Fibroblast of skin of right biceps (primary cell): ENCODE results near the gene MYH15.
A peak's percentile ranks its signal among the peaks of the same experiment; 100 is the strongest.

Experiments
- DNase-seq: peaks from one replicate; pipeline ENCODE4 v3.0.0-alpha.2; 2013

Gene MYH15

DNA sequence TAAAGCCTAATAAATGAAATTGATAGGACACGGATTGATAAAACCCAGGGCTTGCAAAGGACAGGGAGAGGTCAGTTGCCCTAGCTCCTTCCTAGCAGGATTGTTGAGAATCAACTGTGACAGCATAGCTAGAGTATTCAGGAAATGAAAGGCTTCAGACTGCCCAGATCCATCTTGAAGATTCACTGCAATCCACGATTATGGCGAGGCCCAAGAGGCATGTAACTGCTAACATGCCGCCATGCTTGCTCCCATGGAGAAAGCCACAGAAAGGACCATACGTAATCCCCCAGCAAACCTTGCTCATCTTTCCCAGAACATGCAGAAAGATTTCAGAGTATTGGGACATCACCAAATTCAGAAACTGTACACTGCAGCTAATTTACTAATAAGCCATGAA is 41.3 kb downstream of the MYH15 start:
- no peak for DNase-seq

DNA sequence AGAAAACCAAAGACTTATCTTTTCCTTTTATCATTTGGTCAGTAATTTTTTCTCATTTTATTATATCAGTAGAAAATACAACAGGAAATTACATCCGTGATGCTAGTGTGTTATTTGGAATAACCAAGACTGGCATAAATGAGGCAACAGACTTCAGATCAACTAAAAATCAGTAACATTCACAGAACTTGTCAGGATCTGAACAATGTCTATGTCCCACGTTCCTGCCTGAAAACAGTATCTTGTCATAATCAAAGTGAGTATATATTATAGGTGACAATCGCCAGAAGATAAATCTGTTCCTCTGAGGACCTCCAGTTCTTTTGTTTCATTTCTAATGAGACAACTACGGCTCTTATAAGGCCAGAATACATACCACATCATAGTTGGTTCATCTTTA is 41.8 kb downstream of the MYH15 start:
- DNase-seq: no peak

DNA sequence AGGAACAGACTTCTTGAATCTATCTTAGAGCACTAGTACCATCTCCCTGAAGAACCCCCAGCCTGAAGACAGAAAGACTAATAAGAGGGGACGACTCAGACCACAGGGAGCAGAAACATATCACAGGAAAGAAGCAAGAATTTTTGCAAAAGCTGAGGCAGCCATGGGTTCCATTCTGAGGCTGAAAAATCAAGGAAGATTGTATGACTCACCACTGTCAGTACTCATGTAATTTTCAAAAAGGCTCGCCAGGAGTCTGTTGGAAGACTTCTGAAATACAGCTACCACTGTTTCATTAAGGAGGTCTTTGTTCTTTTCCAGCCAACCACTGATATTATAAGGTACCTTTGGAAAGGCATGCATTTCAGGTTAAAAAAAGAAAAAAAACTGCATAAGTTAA is 47.5 kb downstream of the MYH15 start:
- peak; percentile 71 for DNase-seq

DNA sequence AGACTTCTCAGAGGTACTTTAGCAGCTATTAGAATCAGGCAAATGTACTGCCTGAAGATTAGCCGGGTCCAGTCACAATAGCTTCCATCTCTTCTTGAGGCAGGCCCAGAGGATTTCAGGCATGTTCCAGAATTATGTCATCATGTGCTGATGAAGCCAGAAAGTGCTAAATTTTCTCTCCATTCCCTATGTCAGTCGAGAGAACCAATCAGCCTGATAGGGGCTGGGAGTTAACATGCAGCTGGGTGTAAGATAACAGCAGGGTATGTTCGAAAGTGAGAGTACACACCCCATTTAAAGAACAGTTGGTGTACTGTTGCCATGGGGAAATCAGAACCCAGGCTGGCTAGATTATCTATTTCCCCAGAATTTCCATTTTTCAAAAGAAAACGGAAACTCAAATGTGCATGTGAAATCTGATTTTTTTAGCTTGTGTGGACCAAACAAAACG is 48.7 kb downstream of the MYH15 start:
- DNase-seq: peak; percentile 22

DNA sequence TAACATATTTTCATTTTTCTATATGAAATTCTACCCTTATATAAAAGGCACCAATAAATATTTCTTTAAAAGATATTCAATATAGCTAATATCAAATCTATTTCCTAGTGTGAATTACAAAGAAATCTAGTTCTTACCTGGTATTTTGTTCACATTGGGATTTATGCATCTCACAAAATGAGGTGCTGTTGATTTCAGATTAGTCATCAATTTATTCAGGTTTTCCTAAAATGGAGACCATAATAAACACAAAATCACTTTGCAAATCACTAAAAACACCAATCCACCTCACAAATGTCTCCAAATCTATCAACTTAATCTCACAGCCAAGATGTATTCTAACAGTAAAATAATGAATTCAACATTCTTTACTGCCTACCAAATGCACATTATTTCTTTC is 51.2 kb downstream of the MYH15 start:
- DNase-seq: no peak

DNA sequence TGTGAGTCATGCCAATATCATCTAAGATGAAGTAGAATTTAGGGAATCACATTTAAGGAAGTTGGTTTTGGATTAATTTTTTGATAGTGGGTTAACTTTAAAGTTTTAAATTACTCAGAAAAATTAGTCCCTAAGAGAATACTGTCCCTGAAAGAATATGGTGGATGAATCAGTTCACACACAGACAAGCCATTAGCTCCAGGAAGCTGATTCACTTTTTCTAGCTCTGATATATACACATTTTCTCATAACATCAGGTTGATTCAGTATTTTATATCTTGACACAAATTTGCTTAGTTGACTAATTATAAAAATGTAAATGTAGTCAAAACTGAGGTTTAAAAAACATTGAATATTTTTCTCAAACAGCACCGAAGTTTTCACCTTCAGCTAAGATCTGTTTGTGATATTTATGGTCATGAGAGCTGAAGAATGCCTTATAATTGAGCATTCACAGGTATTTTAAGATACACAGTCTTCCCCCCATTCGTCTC is 55.1 kb downstream of the MYH15 start:
- DNase-seq: peak; percentile 53

DNA sequence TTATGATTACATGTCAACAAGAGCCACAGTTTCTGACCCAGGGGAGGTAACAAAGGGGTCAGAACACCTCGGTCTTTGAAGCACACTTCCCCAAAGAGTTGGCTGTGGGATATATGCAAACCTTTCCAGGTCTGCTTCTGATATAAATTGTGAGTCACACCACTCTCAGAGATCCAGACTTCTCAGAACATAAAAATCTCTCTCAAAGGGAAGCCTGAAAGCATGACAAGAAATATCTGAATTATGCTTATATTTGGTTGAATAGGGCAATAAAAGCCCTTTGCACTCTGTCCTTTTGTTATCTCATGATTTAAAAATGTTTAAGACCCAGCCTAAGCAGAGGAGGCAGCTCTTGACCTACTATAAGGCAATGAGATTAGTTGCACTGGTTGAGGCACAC is 56.8 kb downstream of the MYH15 start:
- peak; percentile 72 for DNase-seq

DNA sequence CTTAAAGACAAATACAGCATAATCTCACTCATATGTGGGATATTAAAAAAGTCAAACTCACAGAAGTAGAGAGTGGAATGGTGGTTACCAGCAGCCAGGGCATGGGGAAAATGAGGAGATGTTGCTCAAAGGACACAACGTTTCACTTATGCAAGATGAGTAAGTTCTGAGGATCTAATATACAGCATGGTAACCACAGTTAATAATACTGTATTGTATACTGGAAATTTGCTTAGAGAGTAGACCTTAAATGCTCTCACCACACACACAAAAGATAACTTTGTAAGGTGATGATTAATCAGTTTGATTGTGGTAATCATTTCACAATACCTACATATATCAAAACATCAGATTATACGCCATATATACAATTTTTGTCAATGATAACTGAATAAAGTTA is 60.0 kb downstream of the MYH15 start:
- DNase-seq: no peak

DNA sequence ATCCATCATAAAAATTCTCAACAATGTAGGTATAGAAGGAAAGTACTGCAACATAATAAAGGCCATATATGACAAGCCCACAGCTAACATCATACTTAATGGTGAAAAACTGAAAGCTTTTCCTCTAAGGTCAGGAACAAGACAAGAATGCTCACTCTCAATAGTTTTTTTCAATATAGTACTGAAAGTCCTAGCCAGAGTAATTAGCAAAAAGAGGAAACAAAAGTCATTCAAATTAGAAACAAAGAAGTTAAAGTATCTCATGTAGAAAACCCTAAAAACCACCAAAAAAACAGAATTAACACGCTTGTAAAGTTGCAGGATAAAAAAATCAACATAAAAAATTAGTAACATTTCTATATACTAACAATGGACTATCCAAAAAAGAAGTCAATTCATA is 61.8 kb downstream of the MYH15 start:
- DNase-seq: no peak

DNA sequence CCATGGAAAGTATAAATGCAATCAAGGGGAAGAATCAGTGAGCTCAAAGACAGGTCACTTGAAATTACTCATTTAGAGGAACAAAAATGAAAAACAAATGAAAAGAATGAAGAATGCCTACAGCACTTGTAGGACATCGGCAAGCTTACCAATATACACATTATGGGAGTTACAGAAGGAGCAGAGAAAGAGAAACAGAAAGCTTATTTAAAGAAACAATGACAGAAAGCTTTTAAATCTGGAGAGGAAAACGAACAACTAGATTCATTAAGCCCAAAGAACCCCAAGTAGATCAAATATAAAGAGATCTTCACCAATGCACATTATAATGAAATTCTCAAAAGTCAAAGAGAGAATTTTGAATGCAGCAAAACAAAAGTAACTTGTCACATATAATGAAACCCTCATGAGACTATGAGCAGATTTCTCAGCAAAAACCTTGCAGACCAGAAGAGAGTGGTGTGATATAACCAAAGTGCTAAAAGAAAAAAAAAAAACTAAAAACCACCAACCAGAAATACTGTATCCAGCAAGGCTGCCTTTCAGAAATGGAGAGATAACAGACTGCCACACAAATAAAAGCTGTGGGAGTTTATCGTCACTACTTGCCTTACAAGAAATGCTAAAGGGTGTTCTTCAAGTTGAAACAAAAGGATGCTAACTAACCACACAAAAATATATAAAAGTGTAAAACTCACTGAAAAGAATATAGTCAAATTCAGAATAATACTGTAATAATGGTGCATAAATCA is 63.1 kb downstream of the MYH15 start:
- DNase-seq: no peak

DNA sequence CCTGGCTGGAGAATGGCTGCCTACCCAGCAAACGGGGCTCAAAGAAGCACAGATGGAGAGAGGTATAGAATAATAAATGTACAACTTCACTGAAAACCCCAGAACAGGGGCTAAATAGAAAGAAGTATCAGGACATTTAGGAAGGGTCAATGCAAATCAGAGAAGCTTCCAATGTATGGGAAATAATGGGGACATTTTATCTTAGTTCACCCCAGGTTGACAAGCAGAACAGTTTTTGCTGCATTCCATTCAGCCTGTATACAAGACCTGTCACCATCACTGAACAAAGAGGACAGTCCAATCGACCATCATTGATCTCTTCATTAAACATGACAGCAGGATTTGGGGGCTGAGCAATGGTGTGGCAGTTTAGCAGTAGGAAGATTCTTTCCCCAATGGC is 68.1 kb downstream of the MYH15 start:
- no peak for DNase-seq

DNA sequence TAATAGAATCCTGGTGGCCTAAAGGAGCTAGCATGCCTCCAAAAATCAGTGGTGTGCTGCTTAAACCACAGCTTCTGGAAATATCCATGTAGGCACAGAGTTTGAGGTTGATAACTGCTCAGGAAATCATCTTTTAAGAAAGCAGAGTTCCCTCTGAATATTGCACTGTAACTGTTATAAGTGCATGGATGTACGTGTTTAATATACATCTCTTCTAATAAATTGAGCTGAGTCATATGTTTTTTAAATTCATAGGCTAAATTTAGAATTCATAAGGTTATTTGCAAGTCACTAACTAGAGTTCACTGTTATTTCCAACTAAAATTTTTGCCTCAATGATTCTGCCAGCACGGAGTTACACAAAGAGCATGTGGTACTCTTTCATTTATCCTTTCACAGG is 68.9 kb downstream of the MYH15 start:
- DNase-seq: peak; percentile 24

DNA sequence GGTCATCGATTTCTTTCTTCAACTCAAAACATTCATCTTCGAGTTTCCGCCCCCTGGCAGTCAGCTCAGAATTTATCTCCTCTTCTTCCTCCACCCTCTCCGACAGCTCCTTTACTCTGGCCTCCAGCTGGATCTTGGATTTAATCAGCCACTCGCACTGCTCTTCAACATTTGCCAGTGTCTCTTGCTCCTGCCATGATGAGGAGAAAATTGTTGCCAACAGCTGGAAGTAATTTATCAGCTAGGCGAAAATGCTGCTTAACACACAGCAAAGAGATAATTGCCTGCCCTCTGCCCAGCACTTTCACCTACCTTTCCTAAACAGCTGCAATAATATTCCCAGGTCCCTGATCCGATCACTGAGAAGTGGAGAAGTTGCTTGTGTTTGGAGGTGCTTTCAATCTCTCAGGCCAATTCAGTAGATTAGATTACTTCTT is 69.3 kb downstream of the MYH15 start:
- peak; percentile 40 for DNase-seq

DNA sequence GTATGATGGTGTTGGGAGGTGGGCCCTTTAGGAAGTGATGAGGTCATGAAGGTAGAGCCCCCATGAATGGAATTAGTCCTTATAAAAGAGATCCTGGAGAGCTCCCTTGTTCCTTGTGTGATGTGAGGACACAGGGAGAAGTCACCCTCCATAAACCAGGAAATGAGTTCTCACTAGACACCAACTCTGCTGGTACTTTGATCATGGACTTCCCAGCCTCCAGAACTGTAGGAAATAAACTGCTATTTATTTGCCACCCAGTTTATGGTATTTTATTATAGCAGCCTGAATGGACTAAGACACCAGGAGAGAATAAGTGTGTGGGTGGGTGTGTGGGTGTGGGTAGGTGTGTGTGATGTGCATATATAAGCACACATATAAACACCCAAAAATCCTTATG is 71.9 kb downstream of the MYH15 start:
- DNase-seq: no peak

DNA sequence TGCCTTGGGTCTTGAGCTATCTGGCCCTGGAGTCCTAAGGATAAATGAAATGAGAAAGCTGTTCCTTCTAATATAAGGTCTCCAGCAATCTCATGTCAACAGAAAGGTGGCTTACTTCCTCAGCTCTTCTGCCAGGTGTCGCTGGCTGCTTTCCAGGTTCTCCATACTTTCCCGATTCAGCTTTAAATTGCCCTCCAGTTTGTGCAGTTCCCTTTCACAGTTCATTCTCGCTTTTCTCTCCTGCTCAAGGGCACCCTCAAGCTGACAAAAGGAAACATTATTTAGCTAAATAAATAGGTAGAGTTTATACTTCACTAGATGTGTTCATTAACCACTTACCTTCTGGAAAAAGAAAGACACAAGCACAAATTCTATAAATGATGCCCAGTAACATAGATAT is 73.0 kb downstream of the MYH15 start:
- no peak for DNase-seq

DNA sequence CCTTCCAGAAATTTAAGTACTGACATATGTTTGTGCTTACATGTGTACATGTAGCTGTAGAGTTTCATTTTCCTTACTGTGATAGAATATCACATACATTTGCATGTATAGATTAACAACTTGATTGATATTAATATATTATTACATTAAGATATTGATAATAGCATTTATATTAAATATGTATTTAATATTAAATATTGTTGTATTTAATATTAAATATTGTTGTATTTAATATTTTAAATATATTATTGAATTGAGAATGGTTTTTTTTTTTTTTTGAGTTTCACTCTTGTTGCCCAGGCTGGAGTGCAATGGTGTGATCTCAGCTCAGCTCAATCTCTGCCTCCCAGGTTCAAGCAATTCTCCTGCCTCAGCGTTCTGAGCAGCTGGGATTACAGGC is 76.5 kb downstream of the MYH15 start:
- DNase-seq: no peak

DNA sequence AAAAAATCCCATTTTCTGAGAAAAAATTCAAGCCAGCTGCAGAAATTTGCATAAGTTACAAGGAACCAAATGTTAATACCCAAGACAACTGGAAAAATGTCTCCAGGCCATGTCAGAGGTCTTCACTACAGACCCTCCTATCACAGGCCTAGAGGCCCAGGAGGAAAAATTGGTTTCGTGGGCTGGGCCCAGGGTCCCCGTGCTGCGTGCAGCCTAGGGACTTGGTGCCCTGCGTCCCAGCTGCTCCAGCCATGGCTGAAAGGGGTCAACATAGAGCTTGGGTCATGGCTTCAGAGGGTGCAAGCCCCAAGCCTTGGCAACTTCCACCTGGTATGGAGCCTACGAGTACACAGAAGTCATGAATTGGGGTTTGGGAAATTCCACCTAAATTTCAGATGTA is 78.0 kb downstream of the MYH15 start:
- DNase-seq: no peak

DNA sequence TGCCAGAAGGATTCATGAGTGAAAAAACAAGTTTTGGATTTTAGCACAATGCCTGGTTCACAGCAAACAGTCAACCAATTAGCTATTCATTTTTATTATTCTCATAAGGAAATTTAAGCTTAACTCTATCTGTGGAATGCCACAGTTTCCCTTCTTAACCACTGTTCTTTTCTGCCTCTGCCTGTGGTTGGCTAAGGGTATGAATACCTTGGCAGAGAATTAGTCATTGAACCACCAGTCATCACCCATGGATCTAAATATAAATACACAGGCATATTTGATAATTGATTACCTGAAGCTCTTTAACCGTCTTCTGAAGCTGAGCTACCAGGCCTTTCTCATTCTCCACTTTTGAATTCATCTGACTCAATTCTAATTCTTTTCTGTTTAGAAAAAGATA is 79.9 kb downstream of the MYH15 start:
- peak; percentile 48 for DNase-seq

DNA sequence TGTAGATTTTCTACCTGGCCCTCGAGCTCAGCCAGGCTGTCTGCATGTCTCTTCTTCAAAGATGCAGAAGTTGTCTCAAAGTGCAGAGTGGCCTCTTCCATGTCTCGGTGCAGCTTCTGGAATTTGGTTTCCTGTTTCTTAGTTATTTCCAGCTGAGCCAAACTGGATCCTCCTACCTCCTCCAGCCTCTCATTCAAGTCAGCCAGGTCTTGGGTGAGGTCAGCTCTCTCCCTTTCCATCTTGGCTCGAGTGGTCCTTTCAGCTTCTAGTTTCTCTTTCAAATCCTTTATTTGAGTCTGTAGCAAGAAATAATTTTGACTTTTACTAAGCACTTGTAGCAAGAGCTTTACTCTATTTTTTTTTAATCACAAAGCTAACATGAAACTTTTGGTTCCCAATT is 81.8 kb downstream of the MYH15 start:
- DNase-seq: no peak

DNA sequence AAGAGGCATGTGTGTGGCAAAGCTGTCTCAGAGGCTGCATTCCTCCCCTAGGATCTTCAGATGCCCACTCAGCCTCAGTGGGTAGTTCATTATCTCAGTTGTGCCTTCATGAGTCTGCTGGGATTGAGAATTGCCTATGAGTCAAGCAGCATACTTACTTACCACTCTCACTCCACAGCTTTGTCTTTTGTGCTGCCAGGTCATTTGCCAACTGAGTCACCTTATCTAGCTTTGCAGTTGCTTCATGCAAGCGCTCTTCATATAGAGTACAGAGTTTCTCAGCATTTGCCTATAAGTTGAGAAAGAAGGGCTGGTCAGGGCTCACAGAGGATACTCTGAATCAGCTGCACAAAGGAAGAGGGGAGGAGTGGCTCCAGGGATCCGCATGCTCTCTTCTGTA is 89.5 kb downstream of the MYH15 start:
- DNase-seq: peak; percentile 85

DNA sequence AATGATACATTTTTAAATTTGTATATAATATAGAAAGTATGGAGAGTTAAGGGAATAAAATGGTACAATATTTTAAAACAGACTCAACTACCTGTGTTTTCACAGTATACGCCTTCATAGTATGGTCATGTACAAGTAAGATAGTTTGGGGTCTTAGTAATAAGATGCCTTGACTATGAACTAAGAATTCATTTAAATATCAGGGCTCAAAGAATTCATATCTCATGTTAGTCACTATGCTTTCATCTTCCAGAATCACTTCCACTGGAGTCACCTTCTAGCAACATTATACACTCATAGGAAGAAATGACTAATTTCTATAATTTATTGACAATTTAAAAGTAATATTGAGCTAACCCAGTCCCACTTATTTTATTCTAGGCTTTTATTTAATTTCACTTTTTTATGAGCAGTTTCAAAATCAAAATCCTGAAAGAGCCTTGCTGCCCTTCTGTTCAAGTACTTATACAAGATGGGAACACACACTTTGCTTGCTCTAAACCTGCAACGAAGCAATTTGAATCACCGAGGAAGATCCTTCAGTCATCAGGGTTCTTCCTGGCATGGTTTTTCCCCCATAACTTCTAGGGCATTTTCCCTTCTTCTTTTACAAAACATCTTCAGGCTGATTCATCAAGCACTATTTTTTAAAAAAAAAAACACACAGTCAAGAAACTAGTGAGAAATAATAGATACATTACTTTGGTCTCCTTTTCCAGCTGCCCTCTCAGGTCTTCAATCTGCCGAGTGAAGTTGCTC is 94.1 kb downstream of the MYH15 start:
- peak; percentile 35 for DNase-seq

DNA sequence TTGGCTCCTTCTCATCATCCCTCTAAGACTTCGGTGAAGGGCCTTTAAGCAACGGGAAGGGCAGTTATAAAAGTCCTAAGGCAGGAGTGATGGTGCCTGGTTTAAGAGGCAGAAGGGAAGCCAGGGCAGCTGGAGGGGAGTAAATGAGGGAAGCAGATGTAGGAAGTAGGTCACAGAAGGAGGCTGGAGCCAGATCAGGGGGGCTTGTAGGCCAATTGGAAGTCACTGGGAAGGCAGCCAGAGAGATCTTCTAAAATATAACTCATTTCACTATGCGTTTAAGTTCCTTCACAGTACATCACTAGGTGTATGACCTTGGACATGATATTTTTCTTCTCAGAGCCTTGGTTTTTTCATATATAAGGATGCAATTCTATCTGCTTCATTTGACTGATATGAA is 94.7 kb downstream of the MYH15 start:
- no peak for DNase-seq

DNA sequence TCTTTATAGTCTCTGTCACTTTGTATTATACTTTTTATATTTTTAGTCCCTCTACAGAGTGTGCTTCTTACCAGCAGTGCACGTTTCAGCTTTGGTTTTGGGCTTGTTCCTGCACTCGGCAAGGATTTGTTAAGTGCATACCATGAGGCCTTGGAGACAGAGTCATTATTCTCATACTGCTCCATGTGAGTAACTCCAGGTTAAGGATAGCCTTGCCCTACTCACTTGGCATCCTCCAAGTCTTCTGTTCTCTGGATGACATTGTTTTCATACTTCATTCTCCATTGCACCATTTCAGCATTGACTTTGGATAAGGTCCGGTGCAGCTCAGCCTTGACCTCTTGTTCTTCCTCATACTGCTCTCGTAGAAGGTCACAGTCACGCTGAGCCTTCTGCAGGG is 96.4 kb downstream of the MYH15 start:
- DNase-seq: peak; percentile 34

DNA sequence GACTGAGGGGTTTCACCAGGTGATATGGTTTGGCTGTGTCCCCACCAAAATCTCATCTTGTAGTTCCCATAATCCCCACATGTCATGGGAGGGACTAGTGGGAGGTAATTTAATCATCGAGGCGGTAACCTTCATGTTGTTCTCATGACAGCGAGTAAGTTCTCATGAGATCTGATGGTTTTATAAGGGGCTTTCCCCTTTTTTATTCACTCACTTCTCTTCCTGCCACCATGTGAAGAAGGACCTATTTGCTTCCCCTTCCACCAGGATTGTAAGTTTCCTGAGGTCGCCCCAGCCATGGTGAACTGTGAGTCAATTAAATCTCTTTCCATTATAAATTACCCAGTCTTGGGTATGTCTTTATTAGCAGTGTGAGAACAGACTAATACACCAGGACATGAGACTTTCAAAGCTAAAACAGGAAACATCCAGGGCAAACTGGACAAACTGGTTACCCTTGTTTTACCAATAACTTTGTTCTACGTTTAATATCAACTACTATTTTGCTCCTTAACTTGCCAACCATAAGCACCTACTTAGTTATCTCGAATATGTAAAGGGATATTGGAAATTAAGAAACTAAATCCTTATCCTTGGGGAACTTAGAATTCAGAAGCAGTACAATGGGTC is 98.2 kb downstream of the MYH15 start:
- DNase-seq: no peak
